ENCODE data around the gene WNT11. TPM values are rescaled to one million over a fixed set of nuclear protein-coding genes. Genes with fewer than 3 reads are reported as not detected.

Gene WNT11
- polyA plus RNA-seq, 3 donors: 11.7 to 14.7 (median 12.7) TPM

GRCh38 chr11:76159303-76159937 lies 46.9 kb downstream of the WNT11 start:
- no peak for DNase-seq (ENCODE audit: low read depth in 3 of 3, low spot score in 2 of 3)

DNA sequence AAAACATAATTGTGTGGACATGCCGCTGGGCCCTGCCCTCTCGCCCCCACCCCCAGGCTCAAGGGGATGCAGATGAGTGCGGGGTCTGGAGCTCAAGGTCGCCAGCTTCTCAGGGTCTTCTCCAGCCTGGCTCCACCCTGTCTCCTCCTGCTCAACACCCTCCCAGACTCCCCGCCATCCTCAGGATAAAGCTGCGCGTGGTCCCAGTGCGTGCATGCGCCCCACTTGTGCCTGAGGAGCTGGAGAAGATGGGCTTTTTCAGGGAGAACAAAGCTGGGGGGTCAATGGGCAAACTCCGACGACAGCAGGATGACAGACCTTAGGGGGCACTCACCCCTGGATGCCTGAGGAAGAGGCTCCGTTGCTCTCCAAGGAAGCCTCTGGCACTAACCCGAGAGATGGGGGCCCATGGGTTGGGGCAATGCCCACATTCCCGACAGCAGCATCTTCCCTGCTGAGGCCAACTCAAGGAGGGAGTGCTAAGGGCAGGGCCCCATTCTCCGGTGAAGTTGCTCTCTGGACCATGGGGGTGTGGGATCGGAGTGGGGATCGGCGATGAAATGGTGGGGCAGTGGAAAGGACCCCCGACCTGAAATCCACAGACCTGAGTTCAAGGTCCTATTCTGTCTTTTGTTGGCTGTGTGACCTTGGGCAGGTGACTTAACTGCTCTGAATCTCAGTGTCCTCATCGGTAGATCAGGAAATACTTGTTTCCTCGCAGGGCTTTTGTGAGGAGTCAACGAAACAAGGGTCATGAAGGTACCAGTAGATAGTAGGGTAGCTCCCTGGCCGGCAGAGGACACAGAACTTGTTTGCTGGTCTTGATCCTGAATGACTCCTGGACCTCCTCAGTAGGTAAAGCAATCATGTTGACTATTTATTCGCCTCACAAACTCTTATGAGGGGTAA lies 47.7 kb downstream of the WNT11 start:
- no peak for DNase-seq (ENCODE audit: low read depth in 3 of 3, low spot score in 2 of 3)

DNA sequence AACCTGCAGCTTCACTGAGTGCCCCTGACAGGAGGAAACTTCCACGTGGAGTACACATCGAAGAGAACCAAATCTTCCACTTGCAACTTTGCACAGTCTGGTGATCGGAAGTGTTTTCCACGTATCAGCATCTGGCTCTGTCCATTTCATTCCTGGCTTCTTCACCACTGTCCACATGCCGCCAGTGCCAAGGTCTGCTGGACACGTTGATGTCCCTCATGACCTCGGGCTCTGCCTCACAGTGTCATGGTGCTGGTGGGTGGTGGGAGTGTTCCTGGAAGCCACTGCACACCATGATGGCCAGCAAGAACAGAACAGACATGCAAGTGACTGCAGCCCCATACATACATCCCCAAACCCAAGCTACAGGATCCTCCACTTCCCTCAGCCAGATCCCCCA lies 48.4 kb downstream of the WNT11 start:
- DNase-seq (ENCODE audit: low read depth in 3 of 3, low spot score in 2 of 3): no peak

DNA sequence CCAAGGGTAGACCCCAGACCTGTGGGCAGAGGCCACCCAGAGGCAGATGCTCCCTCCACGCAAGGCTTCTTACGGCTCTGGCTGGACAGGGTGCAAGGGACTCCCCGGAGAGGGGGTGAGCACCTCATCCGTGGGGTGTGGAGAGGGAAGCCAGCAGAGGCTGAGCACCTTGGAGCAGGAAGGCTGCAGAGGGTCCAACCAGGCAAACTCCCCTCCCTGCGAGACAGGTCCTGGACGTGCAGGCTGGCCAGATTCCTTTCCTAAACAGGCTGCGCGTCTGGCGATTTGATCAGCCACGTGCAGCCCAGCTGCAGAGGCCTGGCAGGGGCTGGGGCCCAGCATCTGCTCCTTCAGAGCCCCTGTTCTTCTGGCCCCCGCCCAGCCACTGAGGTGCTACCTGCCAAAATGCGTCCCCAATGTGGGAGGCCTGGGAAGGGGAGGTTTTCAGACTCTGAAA lies 49.3 kb downstream of the WNT11 start:
- no peak for DNase-seq (ENCODE audit: low read depth in 3 of 3, low spot score in 2 of 3)

GRCh38 chr11:76155500-76156227 lies 50.6 kb downstream of the WNT11 start:
- no peak for DNase-seq (ENCODE audit: low read depth in 3 of 3, low spot score in 2 of 3)

GRCh38 chr11:76153571-76153923 lies 52.8 kb downstream of the WNT11 start:
- DNase-seq (ENCODE audit: low read depth in 3 of 3, low spot score in 2 of 3): no peak

- DNase-seq (ENCODE audit: low read depth in 3 of 3, low spot score in 2 of 3): no peak
Observed at GRCh38 chr11:76152741-76153570, 53.3 kb downstream of the WNT11 start.

GRCh38 chr11:76152086-76152681 lies 54.1 kb downstream of the WNT11 start:
- DNase-seq (ENCODE audit: low read depth in 3 of 3, low spot score in 2 of 3): no peak

- DNase-seq (ENCODE audit: low read depth in 3 of 3, low spot score in 2 of 3): no peak
Observed at GRCh38 chr11:76151556-76152085, 54.7 kb downstream of the WNT11 start.

DNA sequence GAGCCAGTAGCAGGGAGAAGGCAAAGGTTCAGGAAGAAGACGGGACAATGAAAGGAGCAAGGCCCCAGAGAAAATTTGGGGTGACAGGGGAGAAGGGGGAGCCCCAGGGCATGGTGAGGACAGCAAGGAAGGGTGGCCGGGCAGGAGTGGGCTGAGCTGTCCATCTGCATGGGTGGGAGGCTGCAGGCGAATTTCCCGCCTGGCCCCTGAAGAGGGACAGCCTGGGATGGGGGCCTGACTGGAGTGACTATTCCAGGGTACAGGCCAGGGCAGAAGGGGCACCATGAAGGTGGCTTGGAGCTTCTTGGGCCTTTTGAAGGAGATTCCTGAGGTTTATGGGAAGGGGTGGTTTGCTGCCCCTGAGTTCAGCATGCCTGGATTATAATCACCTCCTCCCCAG lies 56.2 kb downstream of the WNT11 start:
- DNase-seq (ENCODE audit: low read depth in 3 of 3, low spot score in 2 of 3): no peak

DNA sequence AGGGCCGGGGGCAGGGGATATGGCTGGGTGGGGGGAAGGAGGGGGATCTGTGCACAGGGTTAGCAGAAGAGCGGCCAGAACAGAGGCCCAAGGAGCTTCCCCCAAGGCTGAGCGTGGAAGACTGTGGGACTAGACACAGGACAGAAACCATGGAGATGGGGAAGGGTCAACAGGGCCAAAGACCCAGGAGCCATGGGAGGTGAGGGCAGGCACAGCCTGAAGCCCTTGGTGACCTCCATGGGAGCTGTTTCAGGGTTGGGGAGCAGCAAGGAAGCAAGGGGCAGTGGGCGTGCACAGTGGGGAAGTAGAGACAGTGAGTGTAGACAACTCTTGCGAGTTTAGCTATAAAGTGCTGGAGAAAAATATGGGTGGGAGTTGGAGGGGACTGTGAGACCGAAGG lies 56.6 kb downstream of the WNT11 start:
- DNase-seq (ENCODE audit: low read depth in 3 of 3, low spot score in 2 of 3): no peak

- DNase-seq (ENCODE audit: low read depth in 3 of 3, low spot score in 2 of 3): no peak
Observed at GRCh38 chr11:76148941-76149613, 57.2 kb downstream of the WNT11 start.

DNA sequence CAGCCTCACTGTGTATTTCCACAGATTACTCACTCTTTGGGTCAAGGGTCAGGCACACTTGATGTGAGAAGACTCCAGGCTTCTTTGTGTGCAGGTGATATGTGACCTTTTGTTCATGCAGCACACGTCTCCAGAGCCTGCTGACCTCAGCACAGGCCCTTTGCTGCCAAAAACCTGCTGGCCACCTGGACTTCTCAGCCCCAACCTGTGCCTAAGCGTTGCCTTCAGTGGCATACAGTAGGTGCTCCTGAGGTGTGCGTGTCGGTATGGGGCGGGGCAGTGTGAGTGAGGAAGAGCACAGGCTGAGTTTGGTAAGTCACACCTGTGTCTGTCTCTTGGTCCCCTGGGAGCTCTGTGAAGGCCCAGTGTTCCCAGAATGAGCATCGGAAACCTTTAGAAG lies 58.1 kb downstream of the WNT11 start:
- DNase-seq (ENCODE audit: low read depth in 3 of 3, low spot score in 2 of 3): no peak

DNA sequence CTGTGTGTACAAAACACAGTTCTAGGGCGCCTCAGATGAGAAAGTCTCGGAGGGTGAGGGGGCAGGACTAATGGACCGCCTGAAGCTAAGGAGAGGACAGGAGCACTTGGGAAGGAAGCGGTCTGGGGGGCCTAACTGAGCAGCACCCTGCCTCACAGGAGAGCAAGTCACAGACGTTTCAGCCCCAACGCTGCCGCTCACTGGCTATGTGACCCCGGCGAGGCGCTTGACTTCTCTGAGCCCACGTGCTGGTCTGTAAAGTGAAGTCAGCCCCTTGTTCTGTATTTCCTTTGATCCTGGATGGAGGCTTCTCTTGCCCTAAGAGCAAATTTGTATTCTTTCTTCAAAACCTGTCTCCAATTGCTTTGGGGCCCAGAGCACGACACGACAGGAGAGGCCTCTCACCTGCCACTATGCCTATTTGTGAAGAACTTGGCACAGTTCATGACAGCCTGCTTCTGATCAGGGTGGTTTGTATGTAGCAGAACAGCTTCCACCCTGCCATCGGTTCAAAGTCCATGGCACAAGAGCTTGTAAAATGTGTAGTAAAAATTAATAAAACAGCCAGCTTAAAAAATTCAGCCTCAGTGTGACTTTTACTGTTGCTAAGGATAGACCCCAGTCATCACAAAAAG lies 59.1 kb downstream of the WNT11 start:
- no peak for DNase-seq (ENCODE audit: low read depth in 3 of 3, low spot score in 2 of 3)

GRCh38 chr11:76143274-76143673 lies 63.0 kb downstream of the WNT11 start:
- no peak for DNase-seq (ENCODE audit: low read depth in 3 of 3, low spot score in 2 of 3)

DNA sequence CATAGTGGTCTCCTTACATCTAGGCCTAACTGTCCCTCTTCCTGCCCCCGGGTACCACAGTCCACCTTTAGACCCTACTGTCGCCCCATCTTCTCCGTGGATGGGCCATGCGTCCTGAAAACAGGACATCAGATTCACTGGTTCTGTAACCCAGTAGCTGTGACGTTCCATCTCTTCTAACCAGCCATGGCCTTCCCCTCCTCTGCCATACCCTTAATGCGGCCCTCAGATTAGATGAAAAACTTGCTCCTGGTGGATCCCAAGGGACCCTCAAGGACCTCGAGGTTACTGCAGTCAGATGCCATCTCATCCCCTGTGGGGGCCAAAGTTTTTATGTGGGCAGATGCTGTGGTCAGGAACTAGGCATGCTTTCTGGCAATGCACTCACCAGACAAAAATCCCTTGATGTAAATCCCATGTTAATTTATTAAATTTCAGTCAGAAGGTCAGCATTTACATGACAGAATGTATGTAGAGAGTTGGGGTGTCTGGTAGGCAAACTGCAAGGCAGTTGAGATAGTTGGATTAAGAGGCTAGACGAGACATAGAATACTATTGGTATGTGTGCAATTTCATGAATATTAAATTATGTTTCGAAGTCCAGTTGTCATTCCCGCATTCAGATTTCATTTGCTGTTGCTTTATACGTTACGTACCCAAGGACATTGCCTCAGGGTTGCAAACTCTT lies 64.3 kb downstream of the WNT11 start:
- no peak for DNase-seq (ENCODE audit: low read depth in 3 of 3, low spot score in 2 of 3)

DNA sequence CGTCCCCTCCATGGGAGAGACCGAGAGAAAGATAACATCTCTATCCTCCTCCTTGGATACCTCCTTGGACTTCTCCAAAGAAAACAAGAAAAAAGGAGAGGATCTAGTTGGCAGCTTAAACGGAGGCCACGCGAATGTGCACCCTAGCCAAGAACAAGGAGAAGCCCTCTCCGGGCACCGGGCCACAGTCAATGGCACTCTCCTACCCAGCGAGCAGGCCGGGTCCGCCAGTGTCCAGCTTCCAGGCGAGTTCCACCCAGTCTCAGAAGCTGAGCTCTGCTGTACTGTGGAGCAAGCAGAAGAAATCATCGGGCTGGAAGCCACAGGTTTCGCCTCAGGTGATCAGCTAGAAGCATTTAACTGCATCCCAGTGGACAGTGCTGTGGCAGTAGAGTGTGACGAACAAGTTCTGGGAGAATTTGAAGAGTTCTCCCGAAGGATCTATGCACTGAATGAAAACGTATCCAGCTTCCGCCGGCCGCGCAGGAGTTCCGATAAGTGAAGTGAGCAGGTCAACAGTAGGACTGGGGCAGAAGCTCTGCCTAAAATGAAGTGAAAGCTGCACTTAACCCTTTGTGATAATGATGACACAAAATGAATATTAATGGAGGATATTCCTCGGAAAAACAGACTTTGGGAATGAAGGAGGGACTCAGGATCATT lies 65.3 kb downstream of the WNT11 start:
- DNase-seq (ENCODE audit: low read depth in 3 of 3, low spot score in 2 of 3): no peak

GRCh38 chr11:76139314-76139713 lies 67.0 kb downstream of the WNT11 start:
- DNase-seq (ENCODE audit: low read depth in 3 of 3, low spot score in 2 of 3): no peak
